Measurements from ENCODE around the gene OGDH. TPM values are rescaled to one million over a fixed set of nuclear protein-coding genes. Genes with fewer than 3 reads are reported as not detected.

The OGDH gene
- total and polyA plus RNA-seq, 2 experiments from 2014 or later = 31.4 to 75.3 TPM

GRCh38 chr7:44666566-44666965 lies 60.1 kb downstream of the OGDH start:
- in situ Hi-C loops (cut with MboI) = no loop called here
- no peak for DNase-seq
- Histone ChIP-seq H3K4me1 (ENCODE audit: insufficient read depth) (peaks cover 18% of the 10 kb centered on the region), H3K9me3 (ENCODE audit: low read depth) (no peaks in the 10 kb centered on the region), H3K9me2 (ENCODE audit: insufficient read depth) (no peaks in the 10 kb centered on the region), H3K4me3 (no peak overlapping the region), H3K36me3 (ENCODE audit: low read depth) (peaks cover 13% of the 10 kb centered on the region; the same call in 1 of the 2 replicates), H4K20me1 (ENCODE audit: insufficient read depth) (no peaks in the 10 kb centered on the region), H3K9ac (no peak overlapping the region), H2AFZ (no peak overlapping the region), H3K27me3 (replicated peaks; ENCODE audit: insufficient read depth) (no peaks in the 10 kb centered on the region), H3K4me2 (ENCODE audit: unreplicated experiment) (no peak overlapping the region), H3K27ac (no peak overlapping the region), H3F3A (ENCODE audit: insufficient read depth) (peaks cover 14% of the 10 kb centered on the region), H3K79me2 (ENCODE audit: insufficient read depth) (peaks cover 23% of the 10 kb centered on the region)
- 88 to 94% methylated on average over 6 of the region's 6 CpGs for whole genome bisulfite sequencing, 2 experiments (ENCODE audit: low coverage in 1 of 2, low lambda C conversion rate in 2 of 2, missing lambda C conversion rate in 2 of 2)
- TF ChIP-seq EZH2 (IDR thresholded peaks at IDR 0.05; ENCODE audit: insufficient read depth, poor library complexity, severe bottlenecking) = no peak

DNA sequence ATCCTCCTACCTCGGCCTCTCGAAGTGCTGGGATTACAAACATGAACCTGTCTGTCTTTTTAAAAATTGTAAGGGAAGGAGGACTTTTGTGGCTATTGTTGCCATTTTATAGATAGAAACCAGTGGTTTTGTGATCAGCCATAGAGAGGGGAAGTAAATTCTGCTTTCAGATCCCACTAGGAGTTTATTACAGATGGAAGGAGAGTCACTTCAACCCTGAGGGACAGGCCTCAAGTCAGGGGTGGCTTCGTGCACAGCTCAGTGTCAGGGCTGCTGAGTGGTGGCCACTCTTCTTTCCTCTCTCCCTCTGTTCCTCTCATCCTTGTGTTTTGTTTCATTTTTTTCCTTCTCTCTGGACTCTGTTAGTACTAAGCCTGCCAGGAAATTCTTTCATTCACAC lies 60.8 kb downstream of the OGDH start:
- no peak for DNase-seq
- WGBS, 2 experiments (ENCODE audit: low coverage in 1 of 2, low lambda C conversion rate in 2 of 2, missing lambda C conversion rate in 2 of 2) = 89 to 100% methylated on average over 3 of the region's 3 CpGs
- Histone ChIP-seq H3K4me3 (no peak overlapping the region), H3K36me3 (ENCODE audit: low read depth) (peaks cover 13% of the 10 kb centered on the region; the same call in 1 of the 2 replicates), H4K20me1 (ENCODE audit: insufficient read depth) (no peaks in the 10 kb centered on the region), H3K27ac (no peak overlapping the region), H3K79me2 (ENCODE audit: insufficient read depth) (peaks cover 23% of the 10 kb centered on the region), H3K27me3 (replicated peaks; ENCODE audit: insufficient read depth) (no peaks in the 10 kb centered on the region), H3K9me3 (ENCODE audit: low read depth) (no peaks in the 10 kb centered on the region), H3K9ac (no peak overlapping the region), H3K9me2 (ENCODE audit: insufficient read depth) (no peaks in the 10 kb centered on the region), H3F3A (ENCODE audit: insufficient read depth) (peaks cover 14% of the 10 kb centered on the region), H2AFZ (no peak overlapping the region), H3K4me1 (ENCODE audit: insufficient read depth) (peaks cover 18% of the 10 kb centered on the region), H3K4me2 (ENCODE audit: unreplicated experiment) (no peak overlapping the region)
- in situ Hi-C loops (cut with MboI) = no loop called here
- TF ChIP-seq EZH2phosphoT487 (IDR thresholded peaks at IDR 0.05; ENCODE audit: insufficient read depth, low read depth) (no peak), EZH2 (IDR thresholded peaks at IDR 0.05; ENCODE audit: insufficient read depth, poor library complexity, severe bottlenecking) (no peak)

DNA sequence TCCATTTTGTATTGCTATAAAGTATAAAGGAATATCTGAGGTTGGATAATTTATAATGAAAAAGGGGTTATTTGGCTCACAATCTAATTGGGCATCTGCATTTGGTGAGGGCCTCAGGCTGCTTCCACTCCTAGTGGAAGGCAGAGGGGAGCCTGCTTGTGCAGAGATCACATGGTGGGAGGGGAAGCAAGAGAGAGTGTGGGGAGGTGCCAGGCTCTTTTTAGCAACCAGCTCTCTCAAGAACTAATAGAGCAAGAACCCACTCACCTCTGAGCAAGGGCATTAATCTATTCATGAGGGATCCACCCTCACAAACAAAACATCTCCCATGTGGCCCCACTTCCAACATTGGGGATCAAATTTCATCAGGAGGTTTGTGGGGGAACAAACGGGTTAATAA lies 64.6 kb downstream of the OGDH start:
- Histone ChIP-seq H2AFZ (no peak overlapping the region), H4K20me1 (ENCODE audit: insufficient read depth) (no peaks in the 10 kb centered on the region), H3K9me3 (ENCODE audit: low read depth) (no peaks in the 10 kb centered on the region), H3K4me2 (ENCODE audit: unreplicated experiment) (no peak overlapping the region), H3K9ac (no peak overlapping the region), H3K27me3 (replicated peaks; ENCODE audit: insufficient read depth) (no peaks in the 10 kb centered on the region), H3K9me2 (ENCODE audit: insufficient read depth) (no peaks in the 10 kb centered on the region), H3K27ac (no peak overlapping the region), H3F3A (ENCODE audit: insufficient read depth) (peaks cover 3% of the 10 kb centered on the region), H3K36me3 (ENCODE audit: low read depth) (peaks cover 22% of the 10 kb centered on the region; the same call in 1 of the 2 replicates), H3K4me3 (no peak overlapping the region), H3K4me1 (ENCODE audit: insufficient read depth) (peaks cover 3% of the 10 kb centered on the region), H3K79me2 (ENCODE audit: insufficient read depth) (peaks cover 6% of the 10 kb centered on the region)
- in situ Hi-C loops (cut with MboI) = no loop called here
- TF ChIP-seq EZH2 (IDR thresholded peaks at IDR 0.05; ENCODE audit: insufficient read depth, poor library complexity, severe bottlenecking) (no peak), EZH2phosphoT487 (IDR thresholded peaks at IDR 0.05; ENCODE audit: insufficient read depth, low read depth) (no peak)
- WGBS, 2 experiments (ENCODE audit: low coverage in 1 of 2, low lambda C conversion rate in 2 of 2, missing lambda C conversion rate in 2 of 2) = 63 to 74% methylated on average over 1 of the region's 1 CpG
- no peak for DNase-seq

GRCh38 chr7:44673324-44673723 lies 66.9 kb downstream of the OGDH start:
- Histone ChIP-seq H3K9me3 (ENCODE audit: low read depth) (no peaks in the 10 kb centered on the region), H3K4me2 (ENCODE audit: unreplicated experiment) (no peak overlapping the region), H3K79me2 (ENCODE audit: insufficient read depth) (no peaks in the 10 kb centered on the region; the same call in 1 of the 2 replicates), H3K27ac (no peak overlapping the region), H3F3A (ENCODE audit: insufficient read depth) (peaks cover 14% of the 10 kb centered on the region), H2AFZ (no peak overlapping the region), H4K20me1 (ENCODE audit: insufficient read depth) (no peaks in the 10 kb centered on the region), H3K9me2 (ENCODE audit: insufficient read depth) (no peaks in the 10 kb centered on the region), H3K4me3 (no peak overlapping the region), H3K4me1 (ENCODE audit: insufficient read depth) (peaks cover 7% of the 10 kb centered on the region), H3K9ac (no peak overlapping the region), H3K36me3 (ENCODE audit: low read depth) (peaks cover 17% of the 10 kb centered on the region; the same call in 1 of the 2 replicates), H3K27me3 (replicated peaks; ENCODE audit: insufficient read depth) (no peaks in the 10 kb centered on the region)
- in situ Hi-C loops (cut with MboI) = no loop called here
- DNase-seq = no peak
- WGBS, 2 experiments (ENCODE audit: low coverage in 1 of 2, low lambda C conversion rate in 2 of 2, missing lambda C conversion rate in 2 of 2) = 88 to 90% methylated on average over 2 of the region's 2 CpGs
- TF ChIP-seq EZH2 (IDR thresholded peaks at IDR 0.05; ENCODE audit: insufficient read depth, poor library complexity, severe bottlenecking) = no peak
- TF ChIP-seq EZH2phosphoT487 (IDR thresholded peaks at IDR 0.05; ENCODE audit: insufficient read depth, low read depth) = no peak

DNA sequence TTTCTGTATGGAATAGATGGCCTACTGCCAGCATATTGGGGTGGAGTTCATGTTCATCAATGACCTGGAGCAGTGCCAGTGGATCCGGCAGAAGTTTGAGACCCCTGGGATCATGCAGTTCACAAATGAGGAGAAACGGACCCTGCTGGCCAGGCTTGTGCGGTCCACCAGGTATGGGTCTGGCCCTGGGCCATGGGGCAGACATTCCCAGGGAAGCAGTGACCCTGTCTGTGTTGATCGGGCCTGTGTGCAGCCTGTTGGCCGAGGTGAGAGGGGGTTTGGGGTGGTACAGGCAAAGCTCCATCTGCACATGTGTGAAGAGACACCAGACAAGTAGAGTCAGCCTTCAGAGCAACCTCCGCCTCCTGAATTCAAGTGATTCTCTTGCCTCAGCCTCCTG lies 67.3 kb downstream of the OGDH start:
- no peak overlapping the region for H3K4me3 ChIP-seq
- no peaks in the 10 kb centered on the region for H3K79me2 ChIP-seq (ENCODE audit: insufficient read depth)
- H3F3A ChIP-seq (ENCODE audit: insufficient read depth) = peaks cover 18% of the 10 kb centered on the region
- no peak overlapping the region for H3K4me2 ChIP-seq (ENCODE audit: unreplicated experiment)
- peaks cover 11% of the 10 kb centered on the region for H3K4me1 ChIP-seq (ENCODE audit: insufficient read depth)
- no peak overlapping the region for H2AFZ ChIP-seq
- WGBS, 2 experiments (ENCODE audit: low coverage in 1 of 2, low lambda C conversion rate in 2 of 2, missing lambda C conversion rate in 2 of 2) = 69 to 72% methylated on average over 6 of the region's 6 CpGs
- H3K36me3 ChIP-seq (ENCODE audit: low read depth) = peaks cover 17% of the 10 kb centered on the region; the same call in 1 of the 2 replicates
- H3K9me2 ChIP-seq (ENCODE audit: insufficient read depth) = no peaks in the 10 kb centered on the region
- no peak for TF ChIP-seq EZH2 (IDR thresholded peaks at IDR 0.05; ENCODE audit: insufficient read depth, poor library complexity, severe bottlenecking)
- no peak for TF ChIP-seq EZH2phosphoT487 (IDR thresholded peaks at IDR 0.05; ENCODE audit: insufficient read depth, low read depth)
- no peak for DNase-seq
- no peak overlapping the region for H3K27ac ChIP-seq
- no peaks in the 10 kb centered on the region for H3K27me3 ChIP-seq (replicated peaks; ENCODE audit: insufficient read depth)
- H3K9ac ChIP-seq = no peak overlapping the region
- no peaks in the 10 kb centered on the region for H4K20me1 ChIP-seq (ENCODE audit: insufficient read depth)
- H3K9me3 ChIP-seq (ENCODE audit: low read depth) = no peaks in the 10 kb centered on the region
- in situ Hi-C loops (cut with MboI) = no loop called here
